Stimulated activated naive CD4-positive, alpha-beta T cell (primary cell): Measurements from ENCODE around the gene VPS26C.
"Not testable (repeated sequence)": the region's sequence is repeated elsewhere in the genome, so short reads cannot be mapped to it uniquely, and the experiment has no call there.

Source experiments
- DNase-seq, 6 experiments: peaks; one replicate each; lab custom pipeline; 2025; lab: John Stamatoyannopoulos, UW

VPS26C gene

DNA sequence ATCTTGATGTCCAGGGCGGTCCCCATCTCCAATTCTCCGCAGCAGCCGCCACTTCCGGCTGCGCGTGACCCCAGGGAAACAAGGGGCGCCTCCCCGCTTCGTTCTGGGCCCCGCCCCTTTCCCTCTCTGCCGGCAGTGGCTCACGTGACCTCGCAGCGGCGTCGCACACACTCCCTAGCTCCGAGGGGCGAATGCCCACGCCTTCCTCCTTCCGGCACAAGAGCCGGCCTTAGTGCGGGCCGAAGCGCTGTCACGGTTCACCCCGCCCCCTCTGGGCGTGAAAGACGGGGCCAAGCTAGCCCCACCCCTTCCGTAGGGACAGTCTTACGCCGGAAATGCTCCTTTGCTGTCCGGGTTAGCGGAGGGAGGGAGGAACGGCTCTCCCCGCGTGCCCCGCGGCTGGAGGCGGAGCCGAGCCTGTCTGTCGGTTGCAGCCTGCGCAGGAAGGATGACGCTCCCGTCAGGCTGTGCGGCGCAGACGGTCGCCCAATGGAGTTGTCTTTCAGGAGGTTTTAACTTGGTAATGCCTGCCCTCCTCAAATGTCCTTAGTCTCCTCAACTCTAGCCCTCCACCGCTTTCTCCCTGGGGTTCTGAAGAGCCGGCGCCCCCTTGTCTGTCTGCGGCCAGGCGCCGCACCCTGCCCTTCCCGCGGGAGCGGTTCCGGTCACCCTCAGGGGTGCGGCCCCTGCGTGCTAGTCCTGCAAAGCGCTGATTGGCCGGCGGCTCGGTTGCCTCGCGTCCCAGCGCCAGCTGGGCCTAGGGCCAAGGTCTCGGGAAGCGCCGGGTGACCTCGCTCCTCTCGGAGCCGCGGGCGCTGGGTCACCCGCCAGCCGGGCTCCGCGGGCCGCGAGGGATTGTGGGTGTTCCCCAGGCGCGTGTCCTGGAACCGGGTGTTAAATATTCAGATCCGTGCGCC, at the start of gene VPS26C:
Gene VPS26C, minus strand, starts transcription at position 66 of the 917 bp plus-strand sequence. Its CDS starts 40 bp downstream, at position 26.
- DNase-seq: peak; percentile 91 to 98 (median 96)

GRCh38 chr21:37316072-37316471, 48.9 kb upstream of the VPS26C start:
- not testable (repeated sequence) for DNase-seq

DNA sequence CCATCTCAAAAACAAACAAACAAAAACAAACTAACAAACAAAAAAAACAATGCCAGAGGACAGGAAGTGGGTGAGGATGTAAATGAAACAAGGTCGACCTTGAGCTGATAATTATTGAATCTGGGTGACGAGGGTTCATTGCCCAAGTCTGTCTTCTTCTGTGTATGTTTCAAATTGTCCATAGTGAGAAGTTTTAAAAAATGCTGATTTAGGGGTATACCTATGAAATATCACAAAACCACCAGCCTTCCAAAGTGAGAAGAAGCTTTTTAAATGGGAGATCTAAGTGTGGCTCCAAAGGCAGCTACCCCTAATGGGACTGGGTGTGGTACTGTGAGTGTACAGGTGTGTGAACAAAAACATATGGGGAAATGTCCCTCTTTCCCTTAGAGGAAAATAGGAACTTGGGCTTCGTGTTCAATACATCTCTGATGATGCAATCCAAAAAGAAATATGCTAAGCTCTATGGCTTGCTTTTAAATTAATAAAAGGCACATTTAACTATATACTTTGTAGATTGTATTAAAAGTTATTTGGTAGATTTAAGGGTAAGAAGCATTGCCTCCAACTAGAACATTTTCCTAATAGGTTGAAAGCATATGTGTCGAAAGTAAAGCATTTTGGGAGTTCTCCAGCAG, 33.1 kb upstream of the VPS26C start:
- no peak for DNase-seq

GRCh38 chr21:37297364-37297763, 30.2 kb upstream of the VPS26C start:
- DNase-seq: no peak

GRCh38 chr21:37294679-37295078, 27.5 kb upstream of the VPS26C start:
- no peak for DNase-seq

- no peak for DNase-seq
These were observed 25.8 kb upstream of the VPS26C start for GRCh38 chr21:37292941-37293340.

- DNase-seq: no peak
These were observed 24.9 kb upstream of the VPS26C start for GRCh38 chr21:37292041-37292440.

DNA sequence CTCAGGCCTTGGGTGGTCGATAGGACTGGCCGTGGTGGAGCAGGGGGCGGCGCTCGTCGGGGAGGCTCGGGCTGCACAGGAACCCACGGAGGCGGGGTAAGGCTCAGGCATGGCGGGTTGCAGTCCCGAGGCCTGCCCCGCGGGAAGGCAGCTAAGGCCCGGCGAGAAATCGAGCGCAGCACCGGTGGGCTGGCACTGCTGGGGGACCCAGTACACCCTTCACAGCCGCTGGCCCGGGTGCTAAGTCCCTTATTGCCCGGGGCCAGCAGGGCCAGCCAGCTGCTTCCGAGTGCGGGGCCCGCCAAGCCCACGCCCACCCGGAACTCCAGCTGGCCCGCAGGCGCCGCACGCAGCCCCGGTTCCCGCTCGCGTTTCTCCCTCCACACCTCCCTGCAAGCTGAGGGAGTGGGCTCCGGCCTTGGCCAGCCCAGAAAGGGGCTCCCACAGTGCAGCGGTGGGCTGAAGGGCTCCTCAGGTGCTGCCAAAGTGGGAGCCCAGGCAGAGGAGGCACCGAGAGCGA, 16.1 kb upstream of the VPS26C start:
- not testable (repeated sequence) for DNase-seq

DNA sequence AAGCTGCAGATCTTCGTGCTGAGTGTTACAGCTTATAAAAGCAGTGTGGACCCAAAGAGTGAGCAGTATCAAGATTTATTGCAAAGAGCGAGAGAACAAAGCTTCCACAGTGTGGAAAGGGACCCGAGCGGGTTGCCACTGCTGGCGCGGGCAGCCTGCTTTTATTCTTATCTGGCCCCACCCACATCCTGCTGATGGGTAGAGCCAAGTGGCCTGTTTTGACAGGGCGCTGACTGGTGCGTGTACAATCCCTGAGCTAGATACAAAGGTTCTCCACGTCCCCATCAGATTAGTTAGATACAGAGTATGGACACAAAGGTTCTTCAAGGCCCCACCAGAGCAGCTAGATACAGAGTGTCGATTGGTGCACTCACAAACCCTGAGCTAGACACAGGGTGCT, 15.5 kb upstream of the VPS26C start:
- DNase-seq: peak in 2 of 6 experiments; percentile 6 to 11

- no peak for DNase-seq
These were observed 14.9 kb upstream of the VPS26C start for GRCh38 chr21:37281993-37282392.

DNA sequence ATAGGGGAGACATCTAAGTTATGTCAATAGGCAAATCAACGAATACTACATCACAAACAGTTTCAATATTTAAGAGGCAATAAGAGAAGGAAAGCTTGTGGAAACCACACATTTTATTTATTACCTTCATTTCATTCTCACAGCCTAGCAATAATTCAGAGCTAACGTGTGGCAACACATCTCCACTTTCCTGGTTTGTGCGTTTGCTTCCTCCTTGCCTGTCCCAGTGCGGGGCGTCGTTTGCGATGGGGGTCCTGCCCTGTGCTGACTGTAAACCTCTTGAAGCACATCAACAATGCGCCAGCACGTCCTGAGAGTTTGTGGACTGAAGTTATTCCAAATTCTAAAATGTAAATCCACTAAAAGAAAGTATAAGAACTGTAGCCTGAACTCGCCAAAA, 14.4 kb upstream of the VPS26C start:
- DNase-seq: no peak

- not testable (repeated sequence) for DNase-seq
These were observed 12.1 kb upstream of the VPS26C start for GRCh38 chr21:37279271-37279670.

DNA sequence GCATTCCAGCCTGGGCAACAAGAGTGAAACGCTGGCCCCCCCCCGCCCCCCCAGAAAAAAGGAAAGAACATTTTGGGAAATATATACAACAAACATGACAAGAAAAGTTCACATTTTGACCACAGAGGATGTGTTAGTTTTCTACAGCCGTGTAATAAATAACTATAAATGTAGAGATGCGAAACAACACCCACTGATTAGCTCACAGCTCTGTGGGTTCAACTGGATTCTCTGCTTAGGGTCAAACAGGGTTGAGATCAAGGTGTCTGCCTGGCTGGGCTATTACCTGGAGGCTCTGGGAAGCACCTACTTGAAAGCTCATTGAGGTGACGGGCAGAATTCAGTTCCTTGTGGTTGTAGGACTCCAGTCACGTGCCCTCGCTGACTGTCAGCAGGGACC, 11.1 kb upstream of the VPS26C start:
- DNase-seq: no peak

GRCh38 chr21:37276377-37276776, 9.2 kb upstream of the VPS26C start:
- DNase-seq: no peak

GRCh38 chr21:37273911-37274690, 7.0 kb upstream of the VPS26C start:
- no peak for DNase-seq

- DNase-seq: no peak
These were observed 6.3 kb upstream of the VPS26C start for GRCh38 chr21:37273440-37273839.

- no peak for DNase-seq
These were observed 5.8 kb upstream of the VPS26C start for GRCh38 chr21:37272897-37273296.

DNA sequence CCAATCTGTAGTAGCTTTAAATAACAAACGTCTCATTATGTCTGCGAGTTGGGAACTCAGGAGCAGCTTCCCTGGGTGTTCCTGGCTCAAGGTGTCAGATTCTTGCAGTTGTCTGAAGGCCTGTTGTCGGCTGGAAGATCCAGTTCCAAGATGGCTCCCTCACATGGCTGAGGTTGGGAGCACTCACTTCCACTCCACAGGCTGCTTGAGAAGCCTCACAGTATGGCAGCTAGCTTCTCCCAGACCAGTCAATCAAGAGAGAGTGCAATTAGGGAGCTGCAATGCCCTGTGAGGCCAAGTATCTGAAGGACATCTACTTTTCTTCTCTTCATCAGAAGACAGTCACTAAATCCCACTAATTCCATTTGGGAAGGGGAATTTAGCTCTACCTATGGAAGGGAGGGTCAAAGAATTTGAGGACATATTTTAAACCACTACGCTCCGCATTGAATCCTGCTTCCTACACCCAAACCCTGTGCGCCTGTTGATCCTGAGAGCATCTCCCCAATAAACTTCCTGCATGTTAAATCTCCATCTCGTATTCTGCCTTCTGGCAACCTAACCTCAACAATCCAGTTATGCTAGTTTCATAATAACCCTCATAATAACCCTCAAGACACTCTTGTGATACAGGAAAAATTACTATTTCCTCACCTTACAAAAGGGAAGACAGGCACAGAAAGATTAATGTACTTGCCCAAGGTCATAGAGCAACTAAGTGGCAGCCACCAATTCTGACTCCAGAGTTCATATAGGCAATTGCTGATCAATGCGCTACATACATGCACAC, 3.6 kb upstream of the VPS26C start:
- DNase-seq: no peak

GRCh38 chr21:37269481-37269880, 2.3 kb upstream of the VPS26C start:
- no peak for DNase-seq

GRCh38 chr21:37268186-37268503, 1.0 kb upstream of the VPS26C start:
- DNase-seq: no peak

GRCh38 chr21:37266515-37267221, 466 bp downstream of the VPS26C start:
- DNase-seq: peak in 3 of 6 experiments; percentile 73 to 82 (median 80)
